GM19395 (cell line): ENCODE results near the gene KLHDC7A.
"Not testable (repeated sequence)": the region's sequence is repeated elsewhere in the genome, so short reads cannot be mapped to it uniquely, and the experiment has no call there.

Source experiments
- ATAC-seq: cut with Tn5 transposase; IDR thresholded peaks from one replicate; pipeline ENCODE4 v1.9.1; 2021; ENCODE audit warnings: mild to moderate bottlenecking, moderate library complexity; ENCODE audit not compliant: unreplicated experiment

KLHDC7A gene

DNA sequence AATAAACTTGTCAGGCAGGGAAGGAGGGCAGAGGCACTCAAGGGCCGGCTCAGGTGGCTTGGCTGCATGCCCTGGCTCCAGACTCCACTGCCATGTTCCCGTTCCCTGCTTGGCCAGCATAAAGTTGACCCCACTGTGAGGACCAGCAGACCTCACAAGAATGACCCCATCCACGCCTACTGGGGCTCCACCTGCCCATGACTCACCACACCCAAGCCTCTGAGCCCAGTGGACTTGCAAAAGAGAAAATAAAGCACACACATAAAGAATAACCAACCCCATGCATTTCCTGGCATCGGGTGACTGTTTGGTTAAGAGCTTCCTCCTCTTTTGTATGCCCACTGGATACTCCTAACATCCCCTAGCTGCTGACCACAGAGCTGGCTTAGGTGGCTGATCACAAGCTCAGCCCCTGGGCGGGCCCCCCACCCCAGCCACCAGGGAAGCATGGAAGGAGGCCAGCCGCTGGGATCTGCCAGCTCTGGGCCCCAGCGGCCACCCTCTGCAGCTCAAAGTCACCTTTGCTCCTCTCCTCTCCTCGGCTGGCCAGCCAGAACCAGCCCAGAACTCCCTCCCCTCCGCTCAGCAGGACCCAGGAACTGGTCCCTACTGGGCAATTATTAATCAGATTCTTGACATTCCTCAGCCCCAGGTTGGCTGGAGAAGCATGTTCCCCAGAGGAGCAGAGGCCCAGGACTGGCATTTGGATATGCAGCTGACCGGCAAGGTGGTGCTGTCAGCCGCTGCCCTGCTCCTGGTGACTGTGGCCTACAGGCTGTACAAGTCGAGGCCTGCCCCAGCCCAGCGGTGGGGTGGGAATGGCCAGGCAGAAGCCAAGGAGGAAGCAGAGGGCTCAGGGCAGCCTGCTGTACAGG, at the start of gene KLHDC7A:
KLHDC7A (plus strand) TSS at position 616 of the 875 bp plus-strand sequence; CDS start at position 668, 52 bp downstream.
- ATAC-seq: no peak

DNA sequence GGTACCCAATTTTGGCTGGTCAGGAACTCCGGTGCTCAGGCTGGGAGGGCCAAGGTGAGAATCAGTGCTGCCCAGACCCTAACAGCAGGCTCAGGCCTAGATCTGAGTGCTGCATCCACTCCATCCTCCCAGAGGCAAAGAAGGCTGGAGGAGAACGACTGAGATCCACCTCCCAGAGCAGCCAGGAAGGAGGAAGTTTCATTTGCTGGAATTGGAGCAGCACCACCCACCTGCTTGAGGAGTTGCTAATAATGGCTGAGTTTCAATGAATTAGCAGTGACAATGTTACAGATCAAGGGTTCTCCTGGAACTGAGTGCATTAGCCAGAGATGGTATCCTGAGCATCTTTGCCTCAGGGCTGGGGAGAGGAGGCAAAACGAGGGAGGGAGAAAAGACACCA, 46.7 kb upstream of the KLHDC7A start:
- no peak for ATAC-seq

- ATAC-seq: no peak
These were observed 40.1 kb upstream of the KLHDC7A start for GRCh38 chr1:18440385-18441226.

DNA sequence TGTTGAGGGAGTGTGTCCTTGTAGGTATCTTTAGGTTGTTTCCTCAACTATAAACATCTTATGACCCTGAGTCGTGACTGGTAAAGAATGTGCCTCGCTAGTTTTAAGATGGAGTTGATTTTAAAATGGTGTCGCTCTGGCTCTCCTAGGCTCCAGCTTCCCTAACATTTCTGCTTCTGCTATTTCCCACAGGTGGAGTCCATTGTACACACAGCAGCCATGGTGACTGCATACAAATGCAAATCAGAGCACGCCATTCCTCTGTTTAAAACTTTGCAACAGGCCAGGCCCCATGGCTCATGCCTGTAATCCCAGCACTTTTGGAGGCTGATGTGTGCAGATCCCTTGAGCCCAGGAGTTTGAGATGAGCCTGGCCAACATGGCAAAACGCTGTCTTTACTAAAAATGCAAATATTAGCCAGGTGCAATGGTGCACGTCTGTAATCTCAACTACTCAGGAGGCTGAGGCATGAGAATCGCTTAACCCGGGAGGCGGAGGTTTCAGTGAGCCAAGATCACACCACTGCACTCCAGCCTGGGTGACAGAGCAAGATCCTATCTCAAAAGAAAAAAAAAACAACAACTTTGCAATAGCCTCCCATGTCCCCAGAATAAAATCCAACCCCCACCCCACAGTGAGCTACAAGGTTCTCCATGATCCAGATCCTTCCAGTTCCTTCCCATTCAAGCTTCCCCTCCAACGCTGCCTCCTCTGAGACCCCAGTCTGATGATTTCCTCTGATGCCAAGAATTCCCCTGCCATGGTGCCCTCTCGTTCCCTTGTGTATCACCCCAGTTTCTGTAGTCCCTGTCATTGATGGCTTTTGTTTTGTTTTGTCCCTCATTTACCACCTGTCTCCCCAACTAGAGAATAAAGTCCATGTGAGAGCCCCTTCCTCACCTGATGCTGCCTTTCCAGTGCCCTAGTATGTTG, 36.9 kb upstream of the KLHDC7A start:
- ATAC-seq: no peak

- no peak for ATAC-seq
These were observed 36.2 kb upstream of the KLHDC7A start for GRCh38 chr1:18444563-18444962.

GRCh38 chr1:18446751-18447150, 34.0 kb upstream of the KLHDC7A start:
- ATAC-seq: no peak

GRCh38 chr1:18447509-18448220, 33.1 kb upstream of the KLHDC7A start:
- no peak for ATAC-seq

DNA sequence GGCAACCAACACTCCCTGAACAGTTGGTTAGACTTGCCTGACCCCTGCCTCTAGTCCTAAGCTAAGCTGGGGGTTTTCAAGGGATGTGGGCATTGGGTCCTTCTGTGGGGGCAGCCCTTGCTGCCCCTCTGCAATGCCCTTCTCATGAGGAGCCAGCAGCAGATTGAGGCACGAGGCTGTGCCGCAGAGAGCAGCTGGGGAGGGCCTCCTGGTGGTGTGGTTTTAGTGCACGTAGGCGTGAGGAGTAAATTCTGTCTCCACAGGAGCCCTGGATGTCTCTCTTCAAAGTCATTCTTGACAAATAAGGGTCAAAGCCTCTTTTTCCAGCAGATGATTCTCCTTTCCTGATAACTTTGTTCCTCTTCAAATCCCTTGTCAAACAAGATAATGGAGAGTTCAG, 31.8 kb upstream of the KLHDC7A start:
- ATAC-seq: no peak

GRCh38 chr1:18452550-18452949, 28.2 kb upstream of the KLHDC7A start:
- no peak for ATAC-seq

DNA sequence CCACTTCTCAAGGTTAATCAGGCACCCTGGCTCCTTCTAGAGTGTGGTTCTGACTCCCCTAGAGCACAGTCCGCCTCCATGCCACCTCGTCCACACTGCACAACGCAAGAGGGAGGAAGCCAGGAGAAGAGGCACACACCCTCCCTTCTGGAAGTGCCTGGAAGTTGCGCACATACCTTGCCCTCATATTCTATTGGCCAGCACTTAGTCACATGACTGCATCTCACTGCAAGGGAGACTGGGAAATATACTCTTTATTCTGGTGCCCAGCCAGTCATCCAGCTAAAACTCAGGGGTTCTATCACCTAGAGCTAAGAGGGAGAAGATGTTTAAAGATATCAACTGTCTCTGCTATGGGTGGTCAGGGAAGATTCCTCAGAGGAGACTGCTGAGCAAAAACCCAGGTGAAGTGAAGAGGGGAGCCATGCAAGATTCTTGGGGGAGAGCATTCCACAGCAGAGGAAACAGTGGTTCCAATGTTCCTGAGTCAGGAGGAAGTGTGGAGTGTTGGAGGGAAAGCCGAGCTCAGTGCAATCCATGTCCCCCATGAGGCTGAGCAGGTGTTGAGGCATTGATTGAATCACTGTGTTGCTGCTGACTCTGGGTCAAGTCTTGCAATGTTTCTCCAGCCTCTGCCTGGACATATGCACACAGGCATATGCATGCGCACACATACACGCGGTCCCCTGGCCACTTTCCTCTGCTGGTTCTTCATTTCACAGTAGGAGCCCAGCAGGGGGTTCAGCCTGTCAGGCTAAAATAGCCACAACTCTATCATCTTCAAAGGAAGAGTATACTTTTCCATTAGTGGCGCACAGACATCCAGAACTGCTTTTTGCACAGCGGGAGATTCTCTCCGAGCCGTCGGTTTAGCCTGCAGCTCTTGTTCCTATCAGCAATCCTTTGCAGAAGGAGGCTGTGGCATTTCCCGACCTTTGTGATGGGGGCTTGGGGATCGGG, 22.3 kb upstream of the KLHDC7A start:
- ATAC-seq: no peak

- no peak for ATAC-seq
These were observed 19.1 kb upstream of the KLHDC7A start for GRCh38 chr1:18461656-18462055.

DNA sequence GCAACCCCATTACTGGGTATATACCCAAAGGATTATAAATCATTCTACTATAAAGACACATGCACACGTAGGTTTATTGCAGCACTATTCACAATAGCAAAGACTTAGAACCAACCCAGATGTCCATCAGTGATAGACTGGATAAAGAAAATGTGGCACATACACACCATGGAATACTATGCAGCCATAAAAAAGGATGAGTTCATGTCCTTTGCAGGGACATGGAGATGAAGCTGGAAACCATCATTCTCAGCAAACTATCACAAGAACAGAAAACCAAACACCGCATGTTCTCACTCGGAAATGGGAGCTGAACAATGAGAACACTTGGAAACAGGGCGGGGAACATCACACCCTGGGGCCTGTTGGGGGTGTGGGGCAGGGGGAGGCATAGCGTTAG, 18.2 kb upstream of the KLHDC7A start:
- not testable (repeated sequence) for ATAC-seq

- no peak for ATAC-seq
These were observed 17.7 kb upstream of the KLHDC7A start for GRCh38 chr1:18463063-18463462.

GRCh38 chr1:18463984-18464664, 16.6 kb upstream of the KLHDC7A start:
- no peak for ATAC-seq

DNA sequence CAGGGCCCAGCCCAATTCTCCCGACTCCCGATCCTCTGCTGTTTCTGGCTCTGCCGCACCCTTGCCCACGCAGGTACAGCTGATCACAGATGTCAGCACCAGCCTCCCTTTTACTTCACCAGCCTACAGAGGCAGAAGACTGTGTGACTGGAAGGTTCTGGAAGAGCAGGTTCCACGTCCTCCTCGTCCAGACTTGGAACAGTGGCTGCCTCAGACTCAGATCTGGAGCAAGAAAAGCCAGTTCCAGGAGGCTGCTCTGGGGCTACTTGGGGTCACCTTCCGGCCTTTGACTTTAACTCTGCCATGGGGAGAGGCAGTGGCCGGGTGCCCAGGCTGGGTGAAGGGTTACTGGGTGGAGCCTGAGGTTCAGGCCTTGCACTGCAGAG, 16.1 kb upstream of the KLHDC7A start:
- ATAC-seq: no peak

DNA sequence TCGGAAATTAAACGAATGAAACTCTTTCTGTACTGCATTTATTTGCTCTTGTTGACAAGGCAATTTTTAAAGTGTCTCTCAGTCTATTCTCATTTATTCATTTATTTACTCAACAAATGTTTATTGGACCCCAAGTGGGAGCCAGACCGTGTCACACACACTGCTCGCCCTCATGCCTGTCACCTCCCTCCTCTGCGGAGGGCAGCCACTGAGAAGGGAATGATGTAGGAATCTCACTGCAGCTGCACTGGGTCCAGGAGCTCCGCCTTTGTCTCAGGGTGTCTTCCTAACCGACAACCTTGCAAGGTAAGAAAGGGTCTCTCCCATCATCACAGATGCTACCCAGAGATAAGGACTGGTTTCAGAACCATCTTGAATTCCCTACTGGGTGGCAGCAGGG, 14.1 kb upstream of the KLHDC7A start:
- no peak for ATAC-seq

GRCh38 chr1:18468570-18468969, 12.2 kb upstream of the KLHDC7A start:
- no peak for ATAC-seq

DNA sequence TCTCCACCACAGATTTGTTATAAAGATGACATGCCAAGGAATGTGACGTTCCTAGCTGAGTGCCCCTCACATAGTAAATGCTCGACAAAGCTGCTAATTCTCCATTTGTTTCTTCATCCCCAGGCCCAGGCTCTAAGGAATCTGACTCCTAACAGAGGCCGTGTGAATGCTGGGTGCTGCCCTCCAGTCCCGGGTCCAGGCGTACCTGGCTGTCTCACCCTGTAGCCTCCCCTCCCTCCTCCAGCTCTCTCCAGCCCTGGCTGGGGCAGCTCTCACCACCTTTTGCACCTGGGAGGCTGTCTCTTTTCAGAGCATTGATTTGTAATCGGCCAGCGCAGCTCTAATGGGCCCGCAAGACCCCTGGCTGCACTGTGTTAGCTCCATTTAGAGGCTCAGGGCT, 11.2 kb upstream of the KLHDC7A start:
- no peak for ATAC-seq
